ENCODE measurements around the gene ULBP3. TPM values are rescaled to one million over a fixed set of nuclear protein-coding genes. Genes with fewer than 3 reads are reported as not detected.

The ULBP3 gene
- total and polyA plus RNA-seq, 2 donors (not counting 1 experiment from before 2014, with no cell fraction given): 0.10 to 0.69 TPM

- Mint-ChIP-seq H3K4me1 (peaks cover 2% of the 10 kb centered on the region), H3K9me3 (ENCODE audit: insufficient read depth) (no peaks in the 10 kb centered on the region), H3K27ac (no peak overlapping the region), H3K4me3 (no peak overlapping the region), H3K27me3 (peaks cover 66% of the 10 kb centered on the region)
- ATAC-seq (ENCODE audit: low read depth): no peak
- DNase-seq: no peak
- Histone ChIP-seq H2AFZ (ENCODE audit: insufficient read depth, low read depth, low read length, poor library complexity, severe bottlenecking) (no peak overlapping the region), H3K36me3 (replicated peaks in 1 of 2; ENCODE audit: control extremely low read depth in 1 of 2, control insufficient read depth in 1 of 2, extremely low read depth in 1 of 2, insufficient read depth in 2 of 2, low read length in 1 of 2) (no peaks in the 10 kb centered on the region), H3K27me3 (replicated peaks in 1 of 4; ENCODE audit: control extremely low read depth in 1 of 4, control insufficient read depth in 3 of 4, insufficient read depth in 4 of 4, low read length in 3 of 4) (peaks cover 0 to 36% (median 21%) of the 10 kb centered on the region in 4 experiments), H3K4me1 (ENCODE audit: control insufficient read depth in 2 of 2, insufficient read depth in 2 of 2, low read length in 2 of 2) (peaks cover 4 to 6% of the 10 kb centered on the region in 2 donors), H3K4me3 (ENCODE audit: control extremely low read depth in 1 of 5, extremely low read depth in 1 of 5, insufficient read depth in 1 of 5, low read depth in 2 of 5, low read length in 4 of 5) (no peak overlapping the region), H3K79me2 (ENCODE audit: control insufficient read depth, insufficient read depth, low read length) (no peaks in the 10 kb centered on the region), H4K20me1 (ENCODE audit: control insufficient read depth, insufficient read depth, low read length, poor library complexity, severe bottlenecking) (no peaks in the 10 kb centered on the region), H3K9ac (ENCODE audit: low read length) (no peak overlapping the region), H3K9me3 (ENCODE audit: control extremely low read depth in 1 of 3, control insufficient read depth in 2 of 3, insufficient read depth in 1 of 3, low read length in 2 of 3) (peaks cover 0 to 5% (median 0%) of the 10 kb centered on the region in 3 donors), H3K4me2 (replicated peaks; ENCODE audit: low read depth, low read length, poor library complexity, severe bottlenecking) (no peak overlapping the region), H3K27ac (ENCODE audit: low read length in 2 of 2) (no peak overlapping the region)
- CTCF ChIA-PET: no interaction called here
- 93% methylated on average over 9 of the region's 13 CpGs for WGBS (ENCODE audit: insufficient coverage)
- TF ChIP-seq CTCF (IDR thresholded peaks at IDR 0.05): no peak
- no peak for TF ChIP-seq EZH2 (IDR thresholded peaks at IDR 0.05; ENCODE audit: borderline replicate concordance, insufficient read depth, low read depth, low read length, poor library complexity, severe bottlenecking)
- POLR2A ChIA-PET: no interaction called here
- intact Hi-C loops (cut with micrococcal nuclease): no loop called here
Observed at GRCh38 chr6:150043096-150043495, 25.8 kb downstream of the ULBP3 start.

GRCh38 chr6:150038202-150039062 lies 30.5 kb downstream of the ULBP3 start:
- no peaks in the 10 kb centered on the region for H4K20me1 ChIP-seq (ENCODE audit: control insufficient read depth, insufficient read depth, low read length, poor library complexity, severe bottlenecking)
- no peak overlapping the region for H3K9ac ChIP-seq (ENCODE audit: low read length)
- peak overlapping the region; percentile 15 for H3K4me3 Mint-ChIP-seq
- H3K27me3 Mint-ChIP-seq: peaks cover 80% of the 10 kb centered on the region
- no peaks in the 10 kb centered on the region for H3K79me2 ChIP-seq (ENCODE audit: control insufficient read depth, insufficient read depth, low read length)
- H3K9me3 Mint-ChIP-seq (ENCODE audit: insufficient read depth): no peaks in the 10 kb centered on the region
- H3K27ac ChIP-seq (ENCODE audit: low read length in 2 of 2): no peak overlapping the region
- 14% methylated on average over 15 of the region's 21 CpGs for WGBS (ENCODE audit: insufficient coverage)
- peaks cover 18% of the 10 kb centered on the region in 2 donors for H3K4me1 ChIP-seq (ENCODE audit: control insufficient read depth in 2 of 2, insufficient read depth in 2 of 2, low read length in 2 of 2)
- TF ChIP-seq CTCF (IDR thresholded peaks at IDR 0.05) (no peak), EZH2 (IDR thresholded peaks at IDR 0.05; ENCODE audit: borderline replicate concordance, insufficient read depth, low read depth, low read length, poor library complexity, severe bottlenecking) (no peak)
- no peak overlapping the region for H3K4me3 ChIP-seq (ENCODE audit: control extremely low read depth in 1 of 5, extremely low read depth in 1 of 5, insufficient read depth in 1 of 5, low read depth in 2 of 5, low read length in 4 of 5)
- H3K4me1 Mint-ChIP-seq: peaks cover 12% of the 10 kb centered on the region
- intact Hi-C loops (cut with micrococcal nuclease): no loop called here
- ATAC-seq (ENCODE audit: low read depth) (no peak), DNase-seq (no peak)
- peak overlapping the region; percentile 71 for H3K4me2 ChIP-seq (replicated peaks; ENCODE audit: low read depth, low read length, poor library complexity, severe bottlenecking)
- H3K27ac Mint-ChIP-seq: no peak overlapping the region
- H3K9me3 ChIP-seq (ENCODE audit: control extremely low read depth in 1 of 3, control insufficient read depth in 2 of 3, insufficient read depth in 1 of 3, low read length in 2 of 3): peaks cover 0 to 14% (median 0%) of the 10 kb centered on the region in 3 donors
- ChIA-PET POLR2A (no interaction called here), CTCF (no interaction called here)
- H3K27me3 ChIP-seq (replicated peaks in 1 of 4; ENCODE audit: control extremely low read depth in 1 of 4, control insufficient read depth in 3 of 4, insufficient read depth in 4 of 4, low read length in 3 of 4): peaks cover 0 to 59% (median 43%) of the 10 kb centered on the region in 4 experiments
- no peaks in the 10 kb centered on the region for H3K36me3 ChIP-seq (replicated peaks in 1 of 2; ENCODE audit: control extremely low read depth in 1 of 2, control insufficient read depth in 1 of 2, extremely low read depth in 1 of 2, insufficient read depth in 2 of 2, low read length in 1 of 2)
- H2AFZ ChIP-seq (ENCODE audit: insufficient read depth, low read depth, low read length, poor library complexity, severe bottlenecking): no peak overlapping the region
